ENCODE data around the gene LGSN.
"Not testable (repeated sequence)": the region's sequence is repeated elsewhere in the genome, so short reads cannot be mapped to it uniquely, and the experiment has no call there.

The LGSN gene

DNA sequence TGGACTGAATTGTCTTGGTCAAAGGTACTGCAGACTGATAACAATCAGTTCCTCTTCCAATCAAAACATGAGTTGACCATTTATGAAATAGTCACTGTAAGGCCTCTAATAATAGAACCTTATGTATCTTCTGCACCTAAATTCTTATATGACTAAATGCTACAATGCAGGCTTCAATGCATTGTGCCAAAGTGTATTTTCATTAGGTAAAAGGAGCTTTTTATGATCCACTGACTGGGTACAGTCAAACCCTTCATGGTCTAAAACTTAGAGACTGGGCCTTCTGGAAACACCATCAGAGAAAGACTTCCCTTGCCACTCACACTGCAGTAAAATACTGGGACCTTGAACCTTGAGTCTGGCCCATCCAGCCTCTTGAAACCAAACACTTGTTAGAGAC lies 16.3 kb downstream of the LGSN start:
- no peak for DNase-seq

GRCh38 chr6:63299667-63300066 lies 20.1 kb downstream of the LGSN start:
- no peak for DNase-seq

- DNase-seq = no peak
Observed at GRCh38 chr6:63295553-63296194, 24.1 kb downstream of the LGSN start.

DNA sequence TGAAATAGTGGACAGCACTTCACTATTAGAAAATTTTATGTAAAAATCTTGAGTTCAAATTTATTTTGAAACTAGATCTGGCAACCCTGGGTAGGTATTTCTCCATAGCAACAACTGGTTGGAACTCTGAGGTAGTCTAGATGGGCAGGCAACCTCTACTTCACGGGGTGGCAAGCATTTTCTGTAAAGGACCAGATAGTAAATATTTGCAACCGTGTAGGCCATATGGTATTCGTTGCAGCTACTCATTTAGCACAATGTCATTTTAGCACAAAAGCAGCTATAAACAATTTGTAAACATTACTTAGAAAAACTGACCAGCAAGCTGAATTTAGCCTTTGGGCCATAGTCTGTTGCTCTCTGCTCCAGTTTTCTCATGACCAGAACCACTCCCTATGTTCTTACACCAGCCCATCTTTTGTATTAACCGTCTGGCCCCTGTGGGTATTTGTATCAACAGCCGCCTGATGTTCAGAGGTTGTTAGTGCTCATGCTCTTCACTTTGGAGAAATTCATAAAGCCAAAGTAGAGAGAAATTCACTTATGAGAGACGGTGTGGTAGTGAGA lies 29.2 kb downstream of the LGSN start:
- DNase-seq = no peak

GRCh38 chr6:63289269-63289872 lies 30.4 kb downstream of the LGSN start:
- no peak for DNase-seq

GRCh38 chr6:63280639-63281180 lies 39.1 kb downstream of the LGSN start:
- no peak for DNase-seq

DNA sequence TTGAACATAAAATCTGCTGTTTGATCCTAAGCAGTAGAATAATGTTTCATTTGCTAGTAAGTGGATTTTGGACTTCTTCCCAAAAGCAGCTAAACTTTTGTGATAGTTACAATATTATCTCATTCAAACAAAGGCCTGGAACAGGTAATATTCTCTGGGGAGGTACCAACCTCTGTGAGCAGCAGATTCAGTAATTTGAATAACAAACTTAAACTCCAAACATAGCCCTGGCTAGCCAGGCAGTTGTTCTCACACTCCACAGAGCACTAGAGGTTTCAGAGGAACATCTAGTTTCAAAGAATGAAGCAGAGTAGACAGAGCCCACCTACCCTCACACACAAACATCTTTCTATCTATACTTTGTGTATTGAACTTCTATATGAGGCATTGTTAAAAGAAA lies 40.9 kb downstream of the LGSN start:
- no peak for DNase-seq

DNA sequence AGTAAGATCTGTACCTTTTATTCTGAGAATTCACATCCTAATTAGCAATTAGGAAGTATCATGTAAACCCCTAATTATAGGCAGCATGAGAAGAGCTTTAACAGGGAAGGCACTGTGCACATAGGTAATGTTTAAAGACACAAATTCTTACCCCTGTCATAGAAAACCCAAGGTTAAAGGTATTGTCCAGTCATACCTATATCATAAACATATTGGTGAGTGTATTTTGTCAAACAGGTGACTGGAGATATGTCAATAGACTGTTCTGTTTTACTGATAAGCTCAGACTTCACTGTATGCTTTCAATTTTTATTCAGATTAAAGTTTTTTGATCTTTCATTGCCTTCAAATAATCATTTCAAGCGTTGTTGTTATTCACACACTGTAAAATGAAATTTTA lies 43.8 kb downstream of the LGSN start:
- DNase-seq = no peak

DNA sequence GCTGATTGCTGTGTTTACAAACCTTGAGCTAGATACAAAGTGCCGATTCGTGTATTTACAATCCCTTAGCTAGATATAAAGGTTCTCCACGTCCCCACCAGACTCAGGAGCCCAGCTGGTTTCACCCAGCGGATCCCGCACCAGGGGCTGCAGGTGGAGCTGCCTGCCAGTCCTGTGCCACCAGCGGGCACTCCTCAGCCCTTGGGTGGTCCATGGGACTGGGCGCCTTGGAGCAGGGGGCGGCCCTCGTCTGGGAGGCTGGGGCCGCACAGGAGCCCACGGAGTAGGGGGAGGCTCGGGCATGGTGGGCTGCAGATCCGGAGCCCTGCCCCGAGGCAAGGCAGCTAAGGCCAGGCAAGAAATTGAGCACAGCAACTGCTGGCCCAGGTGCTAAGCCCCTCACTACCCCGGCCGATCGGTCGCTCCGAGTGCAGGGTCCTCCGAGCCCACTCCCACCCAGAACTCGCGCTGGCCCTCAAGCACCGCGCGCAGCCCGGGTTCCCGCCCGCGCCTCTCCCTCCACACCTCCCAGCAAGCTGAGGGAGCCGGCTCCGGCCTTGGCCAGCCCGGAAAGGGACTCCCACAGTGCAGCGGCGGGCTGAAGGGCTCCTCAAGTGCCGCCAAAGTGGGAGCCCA lies 44.9 kb downstream of the LGSN start:
- DNase-seq = not testable (repeated sequence)

DNA sequence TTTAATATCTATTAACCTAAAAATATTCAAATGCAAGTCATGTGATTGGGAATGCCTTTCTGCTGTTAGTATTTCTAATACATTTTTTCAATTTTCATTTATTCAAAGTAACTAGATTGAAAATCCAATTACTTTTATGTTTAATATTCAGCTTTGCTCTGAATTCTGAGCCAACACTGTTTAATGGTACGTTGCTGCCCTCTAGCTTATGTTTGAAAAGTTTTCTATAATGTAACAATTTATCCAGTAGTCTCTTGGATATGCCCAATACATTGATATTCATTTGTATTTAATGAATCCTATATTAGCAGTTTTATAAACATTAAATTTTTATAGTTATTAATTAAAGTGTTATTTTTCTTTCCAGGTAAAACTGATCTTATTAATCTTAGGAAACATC lies 47.4 kb downstream of the LGSN start:
- no peak for DNase-seq

- no peak for DNase-seq
Observed at GRCh38 chr6:63269470-63269869, 50.3 kb downstream of the LGSN start.

GRCh38 chr6:63268574-63268973 lies 51.2 kb downstream of the LGSN start:
- DNase-seq = no peak

- no peak for DNase-seq
Observed at GRCh38 chr6:63267828-63268227, 52.0 kb downstream of the LGSN start.

- DNase-seq = no peak
Observed at GRCh38 chr6:63267046-63267445, 52.7 kb downstream of the LGSN start.

DNA sequence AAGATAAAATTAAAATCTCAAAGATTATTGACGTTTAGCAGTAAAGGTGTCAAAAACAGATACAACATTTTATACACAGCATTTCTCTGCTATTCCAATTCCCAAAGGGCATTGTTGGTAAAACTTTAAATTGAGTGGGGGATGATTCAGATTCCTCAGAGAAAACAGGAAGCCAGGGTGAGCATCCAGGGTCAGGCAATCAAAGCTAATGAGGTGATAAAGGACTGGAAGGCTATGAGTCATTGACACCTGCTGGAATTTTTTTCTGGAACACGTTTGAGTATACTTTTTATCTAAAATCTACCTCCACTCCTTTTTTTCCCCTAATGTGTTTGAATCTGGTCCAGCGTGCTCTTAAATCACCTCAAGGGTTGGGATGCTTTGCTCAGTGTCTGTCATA lies 56.3 kb downstream of the LGSN start:
- DNase-seq = no peak

DNA sequence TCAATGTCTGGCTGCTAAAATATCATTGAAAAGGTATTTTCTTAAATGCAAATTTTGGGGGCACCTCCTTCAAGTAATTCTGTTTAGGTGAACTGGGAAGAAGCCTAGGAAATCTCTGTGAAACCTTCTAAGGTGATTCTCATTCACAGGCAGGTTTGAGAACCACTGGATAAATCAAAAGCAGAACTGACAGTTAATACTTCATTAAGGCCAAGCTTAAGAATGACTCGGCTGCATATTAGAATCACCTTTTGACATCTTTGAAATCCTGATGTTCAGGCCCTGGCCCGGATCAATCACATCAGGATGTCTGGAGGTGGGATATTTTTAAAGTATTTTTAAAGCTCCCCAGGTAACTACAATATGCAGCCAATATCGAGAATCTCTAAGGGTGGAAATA lies 58.0 kb downstream of the LGSN start:
- no peak for DNase-seq

DNA sequence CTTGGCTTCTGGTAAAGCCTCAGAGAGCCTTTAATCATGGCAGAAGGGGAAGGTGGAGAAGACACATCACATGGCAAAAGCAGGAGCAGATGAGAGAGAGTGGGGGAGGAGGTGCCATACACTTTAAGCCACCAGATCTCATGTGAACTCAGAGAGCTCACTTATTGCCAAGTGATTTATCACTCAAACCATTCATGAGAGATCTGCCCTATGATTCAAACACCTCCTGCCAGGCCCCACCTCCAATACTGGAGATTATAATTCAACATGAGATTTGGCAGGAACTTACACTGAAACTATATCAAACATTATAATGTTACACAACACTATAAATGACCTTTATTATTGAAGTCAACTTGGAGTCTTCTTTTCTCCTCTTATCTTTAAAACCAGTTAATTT lies 60.6 kb downstream of the LGSN start:
- DNase-seq = no peak

DNA sequence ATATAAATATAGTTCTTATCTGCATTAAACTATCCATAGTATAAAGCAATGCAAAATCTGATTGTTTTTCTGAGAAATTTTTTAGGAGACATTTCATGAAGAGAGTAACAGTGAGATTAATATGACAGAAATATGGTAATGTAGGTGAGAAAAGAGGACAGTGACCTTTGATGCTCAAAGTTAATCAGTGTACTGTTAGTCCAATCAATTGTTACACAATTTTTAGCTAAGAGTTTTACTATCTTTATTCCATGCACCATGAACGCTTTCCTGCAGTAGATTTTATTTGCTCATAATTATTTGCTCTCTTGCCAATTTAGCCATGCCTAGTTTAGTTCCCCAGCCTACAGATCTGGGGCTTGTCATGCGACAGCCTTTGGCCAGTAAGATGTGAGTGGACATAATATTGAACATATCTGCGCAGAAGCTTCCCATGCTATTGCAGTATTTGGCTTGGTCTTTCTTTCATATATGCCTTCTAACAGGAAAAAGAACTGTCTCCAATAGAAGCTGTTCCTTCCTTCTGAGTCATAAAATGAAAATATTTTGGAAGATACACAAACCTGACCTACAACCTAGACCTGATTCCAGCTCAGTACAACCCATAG lies 69.8 kb downstream of the LGSN start:
- no peak for DNase-seq

GRCh38 chr6:63246581-63246980 lies 73.2 kb downstream of the LGSN start:
- no peak for DNase-seq

DNA sequence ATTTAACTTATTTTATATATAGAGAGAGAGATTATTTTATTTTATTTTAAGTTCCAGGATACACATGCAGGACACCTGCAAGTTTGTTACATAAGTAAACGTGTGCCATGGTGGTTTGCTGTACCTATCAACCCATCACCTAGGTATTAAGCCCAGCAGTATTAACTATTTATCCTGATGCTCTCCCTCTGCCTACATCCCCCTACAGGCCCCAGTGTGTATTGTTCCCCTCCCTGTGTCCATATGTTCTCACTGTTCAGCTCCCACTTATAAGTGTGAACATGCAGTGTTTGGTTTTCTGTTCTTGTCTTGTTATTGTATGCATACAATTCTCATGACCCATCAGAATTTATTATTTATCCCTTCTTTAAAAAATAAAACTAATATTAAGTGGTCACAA lies 73.9 kb downstream of the LGSN start:
- DNase-seq = no peak

GRCh38 chr6:63245420-63245819 lies 74.4 kb downstream of the LGSN start:
- no peak for DNase-seq

DNA sequence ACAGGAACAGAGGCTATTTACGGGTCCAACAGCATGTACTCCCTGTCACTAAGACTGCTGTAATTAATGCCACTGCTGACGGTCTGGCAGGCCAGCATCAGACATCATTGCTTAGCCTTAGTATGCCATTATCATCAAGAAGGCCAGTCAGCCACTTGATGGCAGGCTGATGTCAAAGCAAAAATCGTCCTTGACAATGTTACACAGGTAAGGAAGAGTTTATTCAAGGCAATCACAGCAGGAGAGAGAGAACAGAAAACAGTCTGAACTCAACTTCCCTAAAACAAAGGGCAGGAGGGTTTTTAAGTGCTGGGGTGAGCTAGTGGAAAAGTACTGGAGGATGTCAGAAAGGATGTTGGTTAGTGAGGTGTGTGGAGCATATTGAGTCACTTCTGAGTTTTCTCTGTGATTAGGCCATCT lies 83.4 kb downstream of the LGSN start:
- no peak for DNase-seq

- DNase-seq = not testable (repeated sequence)
Observed at GRCh38 chr6:63230511-63230910, 89.3 kb downstream of the LGSN start.

DNA sequence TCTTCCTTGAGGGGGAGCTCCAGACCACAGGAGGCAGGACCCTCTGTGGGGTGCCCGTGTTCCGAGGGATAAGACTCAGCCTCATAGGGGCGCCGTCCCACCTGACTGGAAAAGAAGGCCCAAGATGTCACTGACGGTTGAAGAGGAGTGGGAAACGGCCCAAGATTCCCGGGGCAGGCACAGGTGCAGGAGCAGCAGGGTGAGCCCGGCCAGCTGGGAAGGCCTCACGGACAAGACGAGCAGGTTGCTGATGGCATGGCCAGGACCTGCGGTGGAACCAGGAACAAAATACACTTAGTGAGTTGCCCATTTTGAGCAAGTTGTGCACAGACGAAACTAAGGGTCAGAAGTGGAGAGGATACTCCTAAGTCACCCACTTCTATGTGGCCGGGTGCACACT lies 89.8 kb downstream of the LGSN start:
- not testable (repeated sequence) for DNase-seq
